Esophagus muscularis mucosa (tissue), 4 donors: Measurements from ENCODE around the gene STAB2.

Experiments
- CTCF ChIP-seq, 3 experiments: fragments of 200-600 bp in 2 of 3; fragments of 450-650 bp in 1 of 3; sonication (generic) in 2 of 3; IDR thresholded peaks; one replicate each; pipeline ENCODE4 v1.5.1; 2017 to 2019; ENCODE audit warnings: antibody characterized with exemption in 3 of 3, mild to moderate bottlenecking in 2 of 3, moderate library complexity in 1 of 3
- EP300 ChIP-seq: sonication (generic); formaldehyde crosslinking; IDR thresholded peaks from one replicate; pipeline ENCODE4 v1.6.1; 2017; ENCODE audit warnings: antibody characterized with exemption
- POLR2A ChIP-seq: fragments of 450-650 bp; IDR thresholded peaks from one replicate; pipeline ENCODE4 v1.6.1; 2017; ENCODE audit warnings: antibody characterized with exemption, moderate library complexity, mild to moderate bottlenecking, low read depth
- POLR2AphosphoS5 ChIP-seq, 2 donors: sonication (generic); formaldehyde crosslinking; IDR thresholded peaks; one replicate each; pipeline ENCODE4 v1.6.1; 2017; ENCODE audit warnings: antibody characterized with exemption in 2 of 2

DNA sequence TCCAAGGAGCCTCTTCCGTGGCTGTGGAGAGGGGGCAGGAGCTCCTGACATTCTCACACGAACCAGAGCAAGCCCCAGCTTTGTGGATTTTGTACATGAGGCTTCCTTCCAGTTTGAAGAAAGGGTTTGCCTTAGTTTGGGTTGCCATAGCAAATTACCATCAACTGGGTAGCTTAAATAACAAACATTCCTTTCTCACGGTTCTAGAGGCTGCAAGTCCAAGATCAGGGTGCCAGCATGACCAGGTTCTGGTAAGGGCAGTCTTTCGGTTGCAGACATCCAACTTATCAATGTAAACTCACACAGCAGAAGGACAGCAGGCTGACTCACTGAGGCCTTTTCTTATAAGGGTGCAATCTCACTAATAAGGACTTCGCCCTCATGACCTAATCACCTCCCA lies 25.9 kb upstream of the STAB2 start:
- no peak for TF ChIP-seq CTCF (IDR thresholded peaks at IDR 0.05)
- TF ChIP-seq POLR2AphosphoS5 (IDR thresholded peaks at IDR 0.05), result no peak
- TF ChIP-seq POLR2A, result no peak
- no peak for TF ChIP-seq EP300
